ENCODE measurements around the gene SP2.

SP2 gene

GRCh38 chr17:47895856-47896671 lies at the start of gene SP2:
Gene SP2 (plus strand): TSS chr17:47896236. CDS start chr17:47896287, 51 bp downstream.
- Mint-ChIP-seq H3K36me3 (ENCODE audit: low read depth) (peaks cover 48% of the 10 kb centered on the region), H3K4me1 (ENCODE audit: low read depth) (peaks cover 51% of the 10 kb centered on the region), H3K27me3 (no peaks in the 10 kb centered on the region), H3K9me3 (no peaks in the 10 kb centered on the region), H3K27ac (peak within 1 kb of the TSS; percentile 99), H3K4me3 (peak within 1 kb of the TSS; percentile 97)
- peak; percentile 100 for DNase-seq

GRCh38 chr17:47846716-47847340 lies 49.2 kb upstream of the SP2 start:
- Mint-ChIP-seq H3K4me1 (ENCODE audit: low read depth) (peaks cover 26% of the 10 kb centered on the region), H3K9me3 (no peaks in the 10 kb centered on the region), H3K4me3 (no peak overlapping the region), H3K27ac (no peak overlapping the region), H3K27me3 (peaks cover 75% of the 10 kb centered on the region), H3K36me3 (ENCODE audit: low read depth) (no peaks in the 10 kb centered on the region)
- no peak for DNase-seq

- no peak overlapping the region for H3K27ac Mint-ChIP-seq
- no peaks in the 10 kb centered on the region for H3K9me3 Mint-ChIP-seq
- H3K4me1 Mint-ChIP-seq (ENCODE audit: low read depth) = peaks cover 28% of the 10 kb centered on the region
- peaks cover 83% of the 10 kb centered on the region for H3K27me3 Mint-ChIP-seq
- peak; percentile 52 for DNase-seq
- no peaks in the 10 kb centered on the region for H3K36me3 Mint-ChIP-seq (ENCODE audit: low read depth)
- H3K4me3 Mint-ChIP-seq = no peak overlapping the region
Observed at GRCh38 chr17:47847341-47848197, 48.5 kb upstream of the SP2 start.

GRCh38 chr17:47848198-47848513 lies 47.9 kb upstream of the SP2 start:
- Mint-ChIP-seq H3K4me1 (ENCODE audit: low read depth) (peaks cover 25% of the 10 kb centered on the region), H3K27ac (no peak overlapping the region), H3K36me3 (ENCODE audit: low read depth) (no peaks in the 10 kb centered on the region), H3K27me3 (peaks cover 87% of the 10 kb centered on the region), H3K4me3 (no peak overlapping the region), H3K9me3 (no peaks in the 10 kb centered on the region)
- no peak for DNase-seq

- Mint-ChIP-seq H3K4me3 (peak overlapping the region; percentile 45), H3K9me3 (no peaks in the 10 kb centered on the region), H3K36me3 (ENCODE audit: low read depth) (no peaks in the 10 kb centered on the region), H3K4me1 (ENCODE audit: low read depth) (peaks cover 23% of the 10 kb centered on the region), H3K27me3 (peaks cover 92% of the 10 kb centered on the region), H3K27ac (no peak overlapping the region)
- DNase-seq = no peak
Observed at GRCh38 chr17:47850373-47850691, 45.7 kb upstream of the SP2 start.

- peak; percentile 78 for DNase-seq
- Mint-ChIP-seq H3K4me1 (ENCODE audit: low read depth) (peaks cover 23% of the 10 kb centered on the region), H3K9me3 (no peaks in the 10 kb centered on the region), H3K27ac (no peak within 1 kb of the TSS), H3K27me3 (peaks cover 92% of the 10 kb centered on the region), H3K36me3 (ENCODE audit: low read depth) (no peaks in the 10 kb centered on the region), H3K4me3 (peak within 1 kb of the TSS; percentile 45)
Observed at GRCh38 chr17:47850692-47851573, 45.1 kb upstream of the SP2 start, which contains the start of gene SP6. Gene SP6 (minus strand): TSS chr17:47851163. CDS start chr17:47848429, 2,734 bp downstream.

- peaks cover 21% of the 10 kb centered on the region for H3K4me1 Mint-ChIP-seq (ENCODE audit: low read depth)
- H3K27me3 Mint-ChIP-seq = peaks cover 91% of the 10 kb centered on the region
- H3K36me3 Mint-ChIP-seq (ENCODE audit: low read depth) = no peaks in the 10 kb centered on the region
- H3K9me3 Mint-ChIP-seq = no peaks in the 10 kb centered on the region
- no peak overlapping the region for H3K4me3 Mint-ChIP-seq
- H3K27ac Mint-ChIP-seq = no peak overlapping the region
- DNase-seq = no peak
Observed at GRCh38 chr17:47851764-47852112, 44.3 kb upstream of the SP2 start.

- Mint-ChIP-seq H3K27me3 (peaks cover 90% of the 10 kb centered on the region), H3K27ac (no peak overlapping the region), H3K4me3 (no peak overlapping the region), H3K4me1 (ENCODE audit: low read depth) (peaks cover 17% of the 10 kb centered on the region), H3K9me3 (no peaks in the 10 kb centered on the region), H3K36me3 (ENCODE audit: low read depth) (no peaks in the 10 kb centered on the region)
- DNase-seq = no peak
Observed at GRCh38 chr17:47852113-47852949, 43.7 kb upstream of the SP2 start.

GRCh38 chr17:47853616-47854015 lies 42.4 kb upstream of the SP2 start:
- Mint-ChIP-seq H3K27ac (no peak overlapping the region), H3K36me3 (ENCODE audit: low read depth) (no peaks in the 10 kb centered on the region), H3K4me3 (no peak overlapping the region), H3K9me3 (no peaks in the 10 kb centered on the region), H3K4me1 (ENCODE audit: low read depth) (peaks cover 15% of the 10 kb centered on the region), H3K27me3 (peaks cover 79% of the 10 kb centered on the region)
- DNase-seq = no peak

GRCh38 chr17:47855737-47856136 lies 40.3 kb upstream of the SP2 start:
- H3K36me3 Mint-ChIP-seq (ENCODE audit: low read depth) = no peaks in the 10 kb centered on the region
- H3K4me3 Mint-ChIP-seq = no peak overlapping the region
- H3K9me3 Mint-ChIP-seq = no peaks in the 10 kb centered on the region
- no peak for DNase-seq
- no peak overlapping the region for H3K27ac Mint-ChIP-seq
- H3K27me3 Mint-ChIP-seq = peaks cover 65% of the 10 kb centered on the region
- H3K4me1 Mint-ChIP-seq (ENCODE audit: low read depth) = peaks cover 10% of the 10 kb centered on the region

GRCh38 chr17:47856830-47857229 lies 39.2 kb upstream of the SP2 start:
- H3K4me1 Mint-ChIP-seq (ENCODE audit: low read depth) = peaks cover 7% of the 10 kb centered on the region
- H3K27me3 Mint-ChIP-seq = peaks cover 60% of the 10 kb centered on the region

GRCh38 chr17:47857551-47858455 lies 38.2 kb upstream of the SP2 start:
- Mint-ChIP-seq H3K4me1 (ENCODE audit: low read depth) (peaks cover 4% of the 10 kb centered on the region), H3K27me3 (peaks cover 51% of the 10 kb centered on the region), H3K36me3 (ENCODE audit: low read depth) (no peaks in the 10 kb centered on the region), H3K9me3 (no peaks in the 10 kb centered on the region), H3K27ac (no peak overlapping the region), H3K4me3 (no peak overlapping the region)
- no peak for DNase-seq

More at GRCh38 chr17:47856830-47857229, 39.2 kb upstream of the SP2 start:
- no peak overlapping the region for H3K27ac Mint-ChIP-seq
- no peaks in the 10 kb centered on the region for H3K36me3 Mint-ChIP-seq (ENCODE audit: low read depth)
- no peaks in the 10 kb centered on the region for H3K9me3 Mint-ChIP-seq
- H3K4me3 Mint-ChIP-seq = no peak overlapping the region
- no peak for DNase-seq

GRCh38 chr17:47860386-47860785 lies 35.6 kb upstream of the SP2 start:
- Mint-ChIP-seq H3K27me3 (peaks cover 25% of the 10 kb centered on the region), H3K4me1 (ENCODE audit: low read depth) (peaks cover 20% of the 10 kb centered on the region), H3K27ac (no peak overlapping the region)

More at GRCh38 chr17:47860386-47860785, 35.6 kb upstream of the SP2 start:
- no peak overlapping the region for H3K4me3 Mint-ChIP-seq
- no peak for DNase-seq
- no peaks in the 10 kb centered on the region for H3K36me3 Mint-ChIP-seq (ENCODE audit: low read depth)
- no peaks in the 10 kb centered on the region for H3K9me3 Mint-ChIP-seq
